Liver (tissue), 9 donors: ENCODE data around the gene GMDS. TPM values are rescaled to one million over a fixed set of nuclear protein-coding genes. Genes with fewer than 3 reads are reported as not detected.

Experiments
- DNase-seq: peaks from one replicate; pipeline ENCODE4 v3.0.0-alpha.2; 2017; ENCODE audit warnings: low spot score
- H3K27ac ChIP-seq, 2 donors: one replicate each; pipeline ENCODE4 v1.7.0; 2013; ENCODE audit warnings: inconsistent platforms in 2 of 2, low read length in 2 of 2, control low read depth in 1 of 2, low read depth in 1 of 2, mild to moderate bottlenecking in 1 of 2
- H3K27me3 ChIP-seq, 4 donors: one replicate each; pipeline versions ENCODE4 v1.6.1 to v1.7.0; 2013; ENCODE audit warnings: low read length in 3 of 4, inconsistent platforms in 1 of 4, mild to moderate bottlenecking in 1 of 4, moderate library complexity in 1 of 4; ENCODE audit not compliant: control insufficient read depth in 4 of 4, insufficient read depth in 4 of 4
- H3K36me3 ChIP-seq, 4 donors: one replicate each; pipeline versions ENCODE4 v1.6.1 to v1.7.0; 2013; ENCODE audit warnings: low read length in 3 of 4, mild to moderate bottlenecking in 3 of 4, low read depth in 1 of 4, moderate library complexity in 1 of 4; ENCODE audit not compliant: control insufficient read depth in 4 of 4, insufficient read depth in 3 of 4
- H3K4me1 ChIP-seq, 4 donors: one replicate each; pipeline versions ENCODE4 v1.6.1 to v1.7.0; 2013; ENCODE audit warnings: low read length in 3 of 4, mild to moderate bottlenecking in 3 of 4, moderate library complexity in 1 of 4; ENCODE audit not compliant: control insufficient read depth in 4 of 4, insufficient read depth in 4 of 4
- H3K4me3 ChIP-seq, 3 donors: one replicate each; pipeline versions ENCODE4 v1.6.1 to v1.7.0; 2013; ENCODE audit warnings: low read length in 3 of 3, control low read depth in 1 of 3, low read depth in 1 of 3, mild to moderate bottlenecking in 1 of 3
- H3K9ac ChIP-seq, 2 donors: one replicate each; pipeline ENCODE4 v1.7.0; 2013; ENCODE audit warnings: low read length in 2 of 2, mild to moderate bottlenecking in 2 of 2, moderate library complexity in 2 of 2, control low read depth in 1 of 2, low read depth in 1 of 2
- H3K9me3 ChIP-seq, 4 donors: one replicate each; pipeline versions ENCODE4 v1.6.1 to v1.7.0; 2013; ENCODE audit warnings: low read length in 3 of 4; ENCODE audit not compliant: control insufficient read depth in 4 of 4
- ATF3 ChIP-seq: IDR thresholded peaks from 2 replicates; pipeline ENCODE4 v1.6.1; 2016; ENCODE audit warnings: antibody characterized with exemption
- CTCF ChIP-seq: fragments of 150-350 bp; IDR thresholded peaks from 2 replicates; pipeline ENCODE4 v1.5.1; 2017; ENCODE audit warnings: improper control_type of control experiment, low read depth, low read length; ENCODE audit not compliant: missing input control
- EGR1 ChIP-seq, 2 donors: IDR thresholded peaks; 2 replicates each; pipeline ENCODE4 v1.6.1; 2016 to 2018; ENCODE audit warnings: antibody characterized with exemption in 2 of 2, low read depth in 2 of 2
- FOXA1 ChIP-seq: IDR thresholded peaks from 2 replicates; pipeline ENCODE4 v1.6.1; 2016; ENCODE audit warnings: antibody characterized with exemption
- FOXA2 ChIP-seq: IDR thresholded peaks from 2 replicates; pipeline ENCODE4 v1.6.1; 2016; ENCODE audit warnings: antibody characterized with exemption
- GABPA ChIP-seq, 2 donors: IDR thresholded peaks in 1 of 2; conservative IDR thresholded peaks in 1 of 2; 2 replicates each; pipeline ENCODE4 v1.6.1; 2016; ENCODE audit warnings: antibody characterized with exemption in 2 of 2, mild to moderate bottlenecking in 1 of 2, moderate library complexity in 1 of 2
- HNF4A ChIP-seq, 2 donors: conservative IDR thresholded peaks; 2 replicates each; pipeline ENCODE4 v1.6.1; 2016; ENCODE audit warnings: antibody characterized with exemption in 2 of 2, mild to moderate bottlenecking in 2 of 2
- JUND ChIP-seq, 2 donors: IDR thresholded peaks; 2 replicates each; pipeline ENCODE4 v1.6.1; 2016; ENCODE audit warnings: antibody characterized with exemption in 2 of 2
- NR2F2 ChIP-seq: IDR thresholded peaks from 2 replicates; pipeline ENCODE4 v1.6.1; 2016; ENCODE audit warnings: antibody characterized with exemption
- RAD21 ChIP-seq, 2 donors: IDR thresholded peaks; 2 replicates each; pipeline ENCODE4 v1.6.1; 2016; ENCODE audit warnings: antibody characterized with exemption in 2 of 2, mild to moderate bottlenecking in 2 of 2
- RXRA ChIP-seq, 2 donors: IDR thresholded peaks; 2 replicates each; pipeline ENCODE4 v1.6.1; 2017 to 2018; ENCODE audit warnings: antibody characterized with exemption in 2 of 2, mild to moderate bottlenecking in 1 of 2
- SP1 ChIP-seq: IDR thresholded peaks from 2 replicates; pipeline ENCODE4 v1.6.1; 2018; ENCODE audit warnings: antibody characterized with exemption, mild to moderate bottlenecking
- TAF1 ChIP-seq: conservative IDR thresholded peaks from 2 replicates; pipeline ENCODE4 v1.6.1; 2016; ENCODE audit warnings: antibody characterized with exemption, mild to moderate bottlenecking
- YY1 ChIP-seq: IDR thresholded peaks from 2 replicates; pipeline ENCODE4 v1.6.1; 2016; ENCODE audit warnings: antibody characterized with exemption, mild to moderate bottlenecking
- ZBTB33 ChIP-seq: IDR thresholded peaks from 2 replicates; pipeline ENCODE4 v1.6.1; 2016; ENCODE audit warnings: antibody characterized with exemption
- WGBS: extraction: QIAGEN DNeasy Blood & Tissue Kit; methylation state at CpG from one replicate; pipeline ENCODE4 v1.1.7; 2013; 5-methylcytosine and 5-hydroxymethylcytosine counted together
- polyA plus RNA-seq, 2 donors: library from polyadenylated mRNA; stranded (reverse) in 1 of 2; unstranded in 1 of 2; fragments of 200-250 nt in 1 of 2; fragments of >200 nt in 1 of 2; fragmentation: Nextera tagmentation in 1 of 2; extraction: Ambion mirVana in 1 of 2; gene quantifications; one replicate each; pipeline versions ENCODE4 v1.2.1 to v1.2.3, GENCODE V29; 2013 to 2015
- total RNA-seq, 2 donors: library from RNA; depleted of rRNA; stranded (reverse); fragments of >200 nt; gene quantifications; one replicate each; pipeline ENCODE4 v1.2.3, GENCODE V29; 2014
- donor health status: healthy.
- donor health status: healthy.
- donor health status: healthy.
- donor health status: healthy.
- donor health status: healthy.

Gene GMDS
- total and polyA plus RNA-seq, 4 donors = 3.5 to 15.6 (median 13.0) TPM

DNA sequence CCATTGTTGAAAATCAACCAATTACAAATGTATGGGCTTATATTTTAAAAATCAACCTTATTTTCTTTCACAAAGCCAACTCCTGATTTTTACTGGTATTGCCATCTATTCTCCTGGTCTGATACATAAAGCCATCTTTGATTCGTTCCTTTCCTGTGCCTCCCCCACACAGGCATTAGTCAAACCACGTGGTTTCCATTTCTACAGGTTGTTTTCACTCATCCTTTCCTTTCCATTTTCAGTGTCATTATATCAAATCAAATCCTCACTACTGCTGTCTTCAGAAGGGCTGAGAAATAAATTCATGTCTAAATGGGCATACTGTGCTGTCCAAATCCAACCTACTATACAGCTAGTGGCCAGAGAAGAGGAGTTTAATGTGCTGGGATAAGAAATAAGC, 354.4 kb downstream of the GMDS start:
- Histone ChIP-seq H3K27me3 (no peaks in the 10 kb centered on the region), H3K4me1 (no peaks in the 10 kb centered on the region), H3K27ac (no peak overlapping the region), H3K9ac (no peak overlapping the region), H3K9me3 (no peaks in the 10 kb centered on the region), H3K36me3 (no peaks in the 10 kb centered on the region), H3K4me3 (no peak overlapping the region)
- TF ChIP-seq FOXA2 = no peak
- no peak for TF ChIP-seq HNF4A (conservative IDR thresholded peaks at IDR 0.05)
- TF ChIP-seq RAD21 (IDR thresholded peaks at IDR 0.05) = no peak
- TF ChIP-seq ZBTB33 = no peak
- TF ChIP-seq GABPA (IDR thresholded peaks at IDR 0.05 in 1 of 2, conservative IDR thresholded peaks at IDR 0.05 in 1 of 2) = no peak
- TF ChIP-seq JUND (IDR thresholded peaks at IDR 0.05) = no peak
- TF ChIP-seq SP1 = no peak
- no peak for TF ChIP-seq CTCF
- DNase-seq = no peak
- 88% methylated on average over 2 of the region's 2 CpGs for WGBS

DNA sequence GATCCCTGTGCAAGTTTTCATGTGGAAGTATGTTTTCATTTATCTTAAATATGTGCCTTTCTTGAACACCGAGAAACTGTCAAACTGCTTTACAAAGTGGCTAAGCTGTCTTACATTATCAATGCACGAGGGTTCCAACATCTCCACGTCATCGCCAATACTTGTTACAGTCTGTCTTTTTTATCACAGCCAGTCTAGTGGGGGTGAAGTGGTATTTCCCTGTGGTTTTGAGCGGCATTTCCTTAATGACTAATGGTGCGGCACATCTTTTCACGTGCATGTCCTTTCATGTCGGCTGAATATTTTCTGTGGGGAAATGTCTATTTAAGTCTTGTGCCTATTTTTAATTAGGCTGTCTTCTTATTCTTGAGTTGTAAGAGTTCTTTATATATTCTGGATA, 355.3 kb downstream of the GMDS start:
- DNase-seq = no peak
- TF ChIP-seq FOXA1 (no peak), ATF3 (no peak)
- H3K4me3 ChIP-seq = no peak overlapping the region
- no peak overlapping the region for H3K9ac ChIP-seq
- H3K9me3 ChIP-seq = no peaks in the 10 kb centered on the region
- no peaks in the 10 kb centered on the region for H3K36me3 ChIP-seq
- H3K4me1 ChIP-seq = no peaks in the 10 kb centered on the region
- H3K27ac ChIP-seq = no peak overlapping the region
- WGBS = 95% methylated on average over 8 of the region's 8 CpGs
- H3K27me3 ChIP-seq = no peaks in the 10 kb centered on the region

DNA sequence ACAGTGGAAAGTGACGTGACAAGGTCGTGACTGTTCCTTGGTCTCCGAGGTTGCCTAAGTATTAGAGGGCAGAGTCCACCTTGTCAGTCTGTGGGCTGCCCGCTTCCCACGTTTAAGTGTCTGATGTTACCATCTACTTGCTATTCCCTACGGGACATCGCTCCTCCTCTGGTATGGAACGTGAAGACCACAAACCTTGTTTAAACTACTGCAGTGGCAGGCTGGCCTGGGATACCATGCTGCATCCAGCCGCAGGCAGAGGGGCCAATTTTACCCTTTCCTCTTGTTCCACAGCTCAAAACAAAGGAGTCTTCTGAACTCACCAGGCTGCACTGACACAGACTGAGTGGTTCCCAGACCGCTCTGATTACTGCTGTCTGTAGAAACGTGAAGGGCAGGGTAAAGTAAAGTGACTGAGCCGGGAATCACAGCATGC, 359.8 kb downstream of the GMDS start:
- H3K9me3 ChIP-seq = no peaks in the 10 kb centered on the region
- DNase-seq = no peak
- WGBS = 86% methylated on average over 12 of the region's 12 CpGs
- no peak overlapping the region for H3K4me3 ChIP-seq
- no peaks in the 10 kb centered on the region for H3K36me3 ChIP-seq
- no peak overlapping the region for H3K27ac ChIP-seq
- no peaks in the 10 kb centered on the region for H3K27me3 ChIP-seq
- no peaks in the 10 kb centered on the region for H3K4me1 ChIP-seq
- H3K9ac ChIP-seq = no peak overlapping the region
- no peak for TF ChIP-seq RXRA (IDR thresholded peaks at IDR 0.05)
- no peak for TF ChIP-seq EGR1 (IDR thresholded peaks at IDR 0.05; ENCODE audit: low read depth in 2 of 2)
- no peak for TF ChIP-seq CTCF
- no peak for TF ChIP-seq FOXA1
- TF ChIP-seq NR2F2 = no peak
- TF ChIP-seq HNF4A (conservative IDR thresholded peaks at IDR 0.05) = no peak
- no peak for TF ChIP-seq ATF3
- TF ChIP-seq RAD21 (IDR thresholded peaks at IDR 0.05) = no peak
- no peak for TF ChIP-seq TAF1
- no peak for TF ChIP-seq ZBTB33
- TF ChIP-seq YY1 = no peak
